B cell (primary cell): Measurements from ENCODE around the gene MAD1L1.

ENCODE experiments used
- EZH2 ChIP-seq: IDR thresholded peaks from 2 replicates; pipeline ENCODE4 v1.6.1; 2012; ENCODE audit warnings: borderline replicate concordance, low read depth, mild to moderate bottlenecking, moderate library complexity, low read length; ENCODE audit not compliant: insufficient read depth, poor library complexity, severe bottlenecking
- TF ChIP-seq, protein P1 (sequence below): fragments of 200-600 bp; IDR thresholded peaks from one replicate; pipeline ENCODE4 v1.8.0; 2022; ENCODE audit warnings: antibody characterized with exemption, mild to moderate bottlenecking

- TF ChIP-seq, protein P1, sequence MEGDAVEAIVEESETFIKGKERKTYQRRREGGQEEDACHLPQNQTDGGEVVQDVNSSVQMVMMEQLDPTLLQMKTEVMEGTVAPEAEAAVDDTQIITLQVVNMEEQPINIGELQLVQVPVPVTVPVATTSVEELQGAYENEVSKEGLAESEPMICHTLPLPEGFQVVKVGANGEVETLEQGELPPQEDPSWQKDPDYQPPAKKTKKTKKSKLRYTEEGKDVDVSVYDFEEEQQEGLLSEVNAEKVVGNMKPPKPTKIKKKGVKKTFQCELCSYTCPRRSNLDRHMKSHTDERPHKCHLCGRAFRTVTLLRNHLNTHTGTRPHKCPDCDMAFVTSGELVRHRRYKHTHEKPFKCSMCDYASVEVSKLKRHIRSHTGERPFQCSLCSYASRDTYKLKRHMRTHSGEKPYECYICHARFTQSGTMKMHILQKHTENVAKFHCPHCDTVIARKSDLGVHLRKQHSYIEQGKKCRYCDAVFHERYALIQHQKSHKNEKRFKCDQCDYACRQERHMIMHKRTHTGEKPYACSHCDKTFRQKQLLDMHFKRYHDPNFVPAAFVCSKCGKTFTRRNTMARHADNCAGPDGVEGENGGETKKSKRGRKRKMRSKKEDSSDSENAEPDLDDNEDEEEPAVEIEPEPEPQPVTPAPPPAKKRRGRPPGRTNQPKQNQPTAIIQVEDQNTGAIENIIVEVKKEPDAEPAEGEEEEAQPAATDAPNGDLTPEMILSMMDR = no peak
- TF ChIP-seq EZH2 = no peak
These were observed 160.7 kb downstream of the MAD1L1 start for GRCh38 chr7:2072042-2072441.
